Measurements from ENCODE around the gene RFTN1. TPM values are rescaled to one million over a fixed set of nuclear protein-coding genes. Genes with fewer than 3 reads are reported as not detected.

RFTN1 gene
- total and polyA plus RNA-seq, 9 of the 15 experiments (the other 6 are each of a cell fraction or from before 2014, with no cell fraction given) = 0.08 to 0.51 (median 0.11) TPM; not detected in 6

DNA sequence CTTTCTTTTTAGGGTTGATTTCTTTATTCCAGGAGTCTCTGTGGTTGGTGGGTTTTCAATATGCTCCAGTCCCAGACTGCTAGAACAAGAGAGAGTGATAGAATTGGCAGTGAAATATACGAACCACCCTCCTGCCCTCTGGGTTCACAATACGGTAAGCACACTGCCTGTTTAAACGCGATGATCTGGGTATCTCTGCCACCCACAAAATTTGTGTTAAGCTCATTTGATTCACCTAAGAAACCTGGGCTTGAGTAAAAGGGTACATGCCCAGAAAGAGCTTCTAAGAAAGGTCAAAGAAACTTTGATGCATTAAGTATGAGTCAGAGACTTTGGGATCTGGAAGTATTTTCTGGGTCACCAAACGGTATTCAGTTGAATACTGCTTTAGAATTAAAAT, 218.7 kb downstream of the RFTN1 start:
- Histone ChIP-seq H3K9me1 (ENCODE audit: control insufficient read depth, insufficient read depth, low read length) (no peaks in the 10 kb centered on the region), H3K4me2 (ENCODE audit: insufficient read depth, low read length) (no peak overlapping the region), H3K79me2 (ENCODE audit: control insufficient read depth, insufficient read depth, low read length) (peaks cover 27% of the 10 kb centered on the region), H3K27me3 (ENCODE audit: control insufficient read depth in 2 of 2, insufficient read depth in 2 of 2, low read length in 2 of 2) (no peaks in the 10 kb centered on the region), H3K27ac (ENCODE audit: extremely low read depth, low read depth, low read length) (no peak overlapping the region), H3K4me1 (replicated peaks in 1 of 2; ENCODE audit: control insufficient read depth in 2 of 2, insufficient read depth in 2 of 2, low read length in 2 of 2) (peaks cover 0 to 3% of the 10 kb centered on the region in 2 experiments; a peak in 3 of 5 replicates), H3K4me3 (no peak overlapping the region), H4K20me1 (replicated peaks; ENCODE audit: control insufficient read depth, insufficient read depth, low read length) (no peaks in the 10 kb centered on the region), H3K36me3 (ENCODE audit: control insufficient read depth, insufficient read depth, low read length) (peaks cover 87% of the 10 kb centered on the region), H2AFZ (ENCODE audit: low read depth, low read length) (no peak overlapping the region), H3K9ac (ENCODE audit: insufficient read depth in 1 of 2, low read depth in 2 of 2, low read length in 2 of 2) (no peak overlapping the region), H3K9me3 (replicated peaks; ENCODE audit: control insufficient read depth, insufficient read depth, low read depth, low read length) (peaks cover 5% of the 10 kb centered on the region)
- ChIA-PET CTCF (ENCODE audit: low intra/inter-chr PET ratio) (no interaction called here), POLR2A (interaction anchor here (0.6 to 2.7 kb wide), 5 partner anchors 8 to 45 kb away, joined by 3 to 15 read pairs (median 4); partner anchors contain the start of genes DPH3 and OXNAD1)
- DNase-seq (ENCODE audit: extremely low read depth in 1 of 4, low spot score in 3 of 4) (no peak), ATAC-seq (no peak), FAIRE-seq (no peak)
- BruUV-seq (replicated peaks) = no TSS peak
- intact Hi-C loops (cut with micrococcal nuclease) (no loop called here), in situ Hi-C loops (cut with MboI) (no loop called here)
- WGBS (ENCODE audit: insufficient coverage, low coverage, missing lambda C conversion rate) = 96% methylated on average over 5 of the region's 5 CpGs
- no peak for TF ChIP-seq ZNF699 (CRISPR knock-in tag; IDR thresholded peaks at IDR 0.05; ENCODE audit: insufficient replicate concordance)
- no peak for TF ChIP-seq ZNF140 (CRISPR knock-in tag; IDR thresholded peaks at IDR 0.05)
- TF ChIP-seq HEY1 (CRISPR knock-in tag; IDR thresholded peaks at IDR 0.05; ENCODE audit: borderline replicate concordance) = no peak
- TF ChIP-seq ZNF23 (CRISPR knock-in tag; IDR thresholded peaks at IDR 0.05) = no peak
- TF ChIP-seq ZFP36 (IDR thresholded peaks at IDR 0.05; ENCODE audit: low read depth, low read length, partially characterized antibody) = no peak
- TF ChIP-seq CBX5 (IDR thresholded peaks at IDR 0.05; ENCODE audit: borderline replicate concordance, low read depth) = no peak
- TF ChIP-seq SMARCA4 (IDR thresholded peaks at IDR 0.05) = no peak
- TF ChIP-seq, protein P1, sequence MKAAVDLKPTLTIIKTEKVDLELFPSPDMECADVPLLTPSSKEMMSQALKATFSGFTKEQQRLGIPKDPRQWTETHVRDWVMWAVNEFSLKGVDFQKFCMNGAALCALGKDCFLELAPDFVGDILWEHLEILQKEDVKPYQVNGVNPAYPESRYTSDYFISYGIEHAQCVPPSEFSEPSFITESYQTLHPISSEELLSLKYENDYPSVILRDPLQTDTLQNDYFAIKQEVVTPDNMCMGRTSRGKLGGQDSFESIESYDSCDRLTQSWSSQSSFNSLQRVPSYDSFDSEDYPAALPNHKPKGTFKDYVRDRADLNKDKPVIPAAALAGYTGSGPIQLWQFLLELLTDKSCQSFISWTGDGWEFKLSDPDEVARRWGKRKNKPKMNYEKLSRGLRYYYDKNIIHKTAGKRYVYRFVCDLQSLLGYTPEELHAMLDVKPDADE (conservative IDR thresholded peaks at IDR 0.05; ENCODE audit: control insufficient read depth, low read depth, low read length) = no peak
- TF ChIP-seq SMARCE1 (IDR thresholded peaks at IDR 0.05) = no peak
- no peak for TF ChIP-seq ZBTB12 (CRISPR knock-in tag; IDR thresholded peaks at IDR 0.05)
- no peak for TF ChIP-seq ZNF609 (CRISPR knock-in tag; IDR thresholded peaks at IDR 0.05; ENCODE audit: borderline replicate concordance)
- no peak for TF ChIP-seq DIDO1 (tag; IDR thresholded peaks at IDR 0.05; ENCODE audit: low read depth)
- TF ChIP-seq, protein P2, sequence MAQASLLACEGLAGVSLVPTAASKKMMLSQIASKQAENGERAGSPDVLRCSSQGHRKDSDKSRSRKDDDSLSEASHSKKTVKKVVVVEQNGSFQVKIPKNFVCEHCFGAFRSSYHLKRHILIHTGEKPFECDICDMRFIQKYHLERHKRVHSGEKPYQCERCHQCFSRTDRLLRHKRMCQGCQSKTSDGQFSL (CRISPR knock-in tag; IDR thresholded peaks at IDR 0.05) = no peak
- TF ChIP-seq, protein P2 (tag; IDR thresholded peaks at IDR 0.05) = no peak
